Thoracic aorta (tissue), 2 donors: ENCODE data around the gene CREB3L4. TPM values are rescaled to one million over a fixed set of nuclear protein-coding genes. Genes with fewer than 3 reads are reported as not detected.

Experiments used
- ATAC-seq: fragments of 150-250 bp; one replicate; pipeline ENCODE4 v1.8.0; 2017; ENCODE audit warnings: low read depth; ENCODE audit not compliant: insufficient number of reproducible peaks, low FRiP score
- DNase-seq: peaks from one replicate; pipeline ENCODE4 v3.0.0-alpha.2; 2020; ENCODE audit warnings: low spot score
- H3K27ac ChIP-seq, 2 donors: fragments of 200-600 bp; sonication (generic); 1 replicate in 1 of 2; 2 replicates in 1 of 2; pipeline ENCODE4 v1.5.1; 2016; ENCODE audit warnings: mild to moderate bottlenecking in 2 of 2, moderate library complexity in 2 of 2
- H3K27me3 ChIP-seq: fragments of 200-600 bp; sonication (generic); replicated peaks from 2 replicates; pipeline ENCODE4 v1.6.0; 2016; ENCODE audit warnings: mild to moderate bottlenecking; ENCODE audit not compliant: insufficient read depth
- H3K36me3 ChIP-seq: fragments of 200-600 bp; sonication (generic); one replicate; pipeline ENCODE4 v1.5.1; 2016
- H3K4me1 ChIP-seq, 2 donors: fragments of 200-600 bp; sonication (generic); 1 replicate in 1 of 2; 2 replicates in 1 of 2; pipeline versions ENCODE4 v1.5.1 to v1.6.0; 2016; ENCODE audit warnings: low read depth in 2 of 2, mild to moderate bottlenecking in 1 of 2; ENCODE audit not compliant: control insufficient read depth in 1 of 2
- H3K4me3 ChIP-seq: fragments of 200-600 bp; sonication (generic); 2 replicates; pipeline ENCODE4 v1.5.1; 2016; ENCODE audit warnings: mild to moderate bottlenecking
- H3K9me3 ChIP-seq: fragments of 200-600 bp; sonication (generic); 2 replicates; pipeline ENCODE4 v1.5.1; 2016
- total RNA-seq, 2 donors: library from RNA; depleted of rRNA; stranded (reverse); fragments of >200 nt; gene quantifications; one replicate each; pipeline versions ENCODE4 v1.1.0 to v1.2.3, GENCODE V29; 2016
- TF ChIP-seq, protein P1 (sequence below): fragments of 200-600 bp; sonication (generic); IDR thresholded peaks from one replicate; pipeline ENCODE4 v1.5.1; 2019; ENCODE audit warnings: antibody characterized with exemption

Gene CREB3L4
- total RNA-seq, 2 donors from 2014 or later, result 3.2 to 11.1 TPM

GRCh38 chr1:153959454-153959853, 8.2 kb upstream of the CREB3L4 start:
- Histone ChIP-seq H3K4me1 (peaks cover 41 to 63% of the 10 kb centered on the region in 2 donors), H3K4me3 (no peak overlapping the region)
- TF ChIP-seq, protein P1, sequence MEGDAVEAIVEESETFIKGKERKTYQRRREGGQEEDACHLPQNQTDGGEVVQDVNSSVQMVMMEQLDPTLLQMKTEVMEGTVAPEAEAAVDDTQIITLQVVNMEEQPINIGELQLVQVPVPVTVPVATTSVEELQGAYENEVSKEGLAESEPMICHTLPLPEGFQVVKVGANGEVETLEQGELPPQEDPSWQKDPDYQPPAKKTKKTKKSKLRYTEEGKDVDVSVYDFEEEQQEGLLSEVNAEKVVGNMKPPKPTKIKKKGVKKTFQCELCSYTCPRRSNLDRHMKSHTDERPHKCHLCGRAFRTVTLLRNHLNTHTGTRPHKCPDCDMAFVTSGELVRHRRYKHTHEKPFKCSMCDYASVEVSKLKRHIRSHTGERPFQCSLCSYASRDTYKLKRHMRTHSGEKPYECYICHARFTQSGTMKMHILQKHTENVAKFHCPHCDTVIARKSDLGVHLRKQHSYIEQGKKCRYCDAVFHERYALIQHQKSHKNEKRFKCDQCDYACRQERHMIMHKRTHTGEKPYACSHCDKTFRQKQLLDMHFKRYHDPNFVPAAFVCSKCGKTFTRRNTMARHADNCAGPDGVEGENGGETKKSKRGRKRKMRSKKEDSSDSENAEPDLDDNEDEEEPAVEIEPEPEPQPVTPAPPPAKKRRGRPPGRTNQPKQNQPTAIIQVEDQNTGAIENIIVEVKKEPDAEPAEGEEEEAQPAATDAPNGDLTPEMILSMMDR, result no peak

DNA sequence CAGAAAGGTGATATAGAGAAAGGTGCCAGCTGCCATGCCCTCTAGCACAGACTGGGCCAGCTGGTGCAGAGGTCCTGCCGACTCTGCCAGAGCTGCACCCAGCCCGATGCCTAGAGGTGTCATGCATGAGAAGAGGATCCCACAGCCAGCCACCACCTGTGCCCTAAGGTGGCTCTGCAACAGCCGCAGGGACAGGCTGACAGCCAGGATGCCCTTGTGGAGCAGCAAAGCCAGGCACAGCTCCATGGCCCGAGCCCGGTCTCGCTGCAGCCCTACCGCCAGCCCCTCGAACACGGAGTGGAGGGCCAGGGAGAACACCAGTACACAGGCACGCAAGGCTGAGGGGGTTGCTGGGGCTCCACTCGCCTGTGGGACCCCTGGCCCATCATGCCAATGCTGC, 7.5 kb upstream of the CREB3L4 start:
- ATAC-seq (no peak), DNase-seq (no peak)
- Histone ChIP-seq H3K4me3 (no peak overlapping the region), H3K36me3 (peaks cover 8% of the 10 kb centered on the region), H3K27ac (peak overlapping the region in 1 of 2 donors; percentile 31), H3K27me3 (no peaks in the 10 kb centered on the region), H3K4me1 (peaks cover 43 to 66% of the 10 kb centered on the region in 2 donors), H3K9me3 (no peaks in the 10 kb centered on the region)
- TF ChIP-seq, protein P1, result no peak

More at GRCh38 chr1:153959454-153959853, 8.2 kb upstream of the CREB3L4 start:
- Histone ChIP-seq H3K9me3 (no peaks in the 10 kb centered on the region), H3K27me3 (no peaks in the 10 kb centered on the region), H3K36me3 (peaks cover 13% of the 10 kb centered on the region), H3K27ac (peak overlapping the region; percentile 31 to 90)
- no peak for ATAC-seq
- no peak for DNase-seq

DNA sequence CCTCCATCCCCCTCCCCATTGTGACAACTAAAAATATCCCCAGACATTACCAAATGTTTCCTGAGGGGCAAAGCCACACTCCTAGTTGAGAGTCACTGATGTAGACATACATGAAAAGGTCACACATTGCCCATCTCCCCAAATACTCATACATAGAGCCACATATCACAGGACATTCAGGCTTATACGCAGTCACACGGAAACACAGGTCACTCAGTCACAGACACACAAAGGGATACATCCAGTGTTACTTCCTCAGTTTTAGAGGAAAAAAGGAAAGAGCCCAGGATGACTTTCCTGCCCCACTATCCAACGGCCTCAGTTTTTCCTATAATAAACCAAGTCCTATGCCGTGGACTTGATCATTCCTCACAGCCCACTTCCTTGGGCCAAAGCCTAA, 6.3 kb upstream of the CREB3L4 start:
- Histone ChIP-seq H3K27ac (peak overlapping the region; percentile 8 to 90), H3K9me3 (no peaks in the 10 kb centered on the region), H3K4me3 (peak overlapping the region; percentile 77), H3K4me1 (peaks cover 41 to 63% of the 10 kb centered on the region in 2 donors), H3K27me3 (no peaks in the 10 kb centered on the region), H3K36me3 (peaks cover 8% of the 10 kb centered on the region)
- TF ChIP-seq, protein P1, result no peak
- DNase-seq (no peak), ATAC-seq (no peak)

DNA sequence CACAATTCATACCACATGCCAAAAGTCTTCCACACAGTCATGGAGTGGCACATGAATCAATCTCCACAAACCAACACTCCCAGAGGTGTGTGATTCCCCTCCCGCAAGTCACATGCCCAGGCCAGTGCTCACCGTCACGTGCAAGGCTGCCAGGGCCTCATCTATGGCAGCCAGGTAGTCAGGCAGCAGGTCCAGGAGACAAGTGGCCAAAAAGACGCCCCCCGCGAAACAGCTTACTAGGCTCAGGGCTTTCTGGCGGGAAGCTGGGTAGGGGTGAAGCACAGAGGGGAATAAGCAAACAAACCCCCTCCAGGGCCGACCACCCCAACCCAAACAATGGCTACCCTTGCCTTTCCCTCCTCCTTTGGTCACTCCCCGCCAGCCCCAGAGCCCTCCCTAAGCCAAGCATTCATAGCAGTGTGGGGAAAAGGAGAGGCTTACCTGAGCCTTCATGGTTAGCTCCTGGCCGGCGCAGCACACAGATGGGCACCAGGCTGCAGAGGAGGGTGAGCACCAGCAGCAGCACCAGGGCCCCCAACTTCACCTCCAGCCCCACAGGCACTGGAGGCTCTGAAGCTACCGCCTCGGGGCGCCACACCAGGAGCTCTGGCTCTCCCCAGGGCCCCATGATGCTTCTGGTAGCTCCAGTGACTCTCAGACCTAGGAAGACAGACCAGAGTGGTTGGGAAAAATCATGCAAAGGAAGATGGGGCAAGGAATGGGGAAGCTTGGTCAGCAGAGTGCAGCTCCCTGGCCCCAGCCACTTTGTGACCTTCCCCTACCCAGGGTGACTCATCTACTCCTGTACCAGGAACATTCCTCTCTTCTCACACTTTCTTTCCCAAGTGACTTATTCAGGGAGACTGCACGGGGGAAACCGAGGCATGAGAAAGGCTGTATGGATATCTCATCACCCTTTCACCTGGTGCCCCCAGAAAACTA, 5.3 kb upstream of the CREB3L4 start:
- H3K27me3 ChIP-seq, result no peaks in the 10 kb centered on the region
- no peak for DNase-seq
- no peak for ATAC-seq
- H3K4me1 ChIP-seq, result peaks cover 36 to 59% of the 10 kb centered on the region in 2 donors
- H3K27ac ChIP-seq, result peak overlapping the region; percentile 90 to 94
- H3K36me3 ChIP-seq, result peaks cover 8% of the 10 kb centered on the region
- H3K4me3 ChIP-seq, result peak overlapping the region; percentile 77
- H3K9me3 ChIP-seq, result no peaks in the 10 kb centered on the region
- TF ChIP-seq, protein P1, result no peak

DNA sequence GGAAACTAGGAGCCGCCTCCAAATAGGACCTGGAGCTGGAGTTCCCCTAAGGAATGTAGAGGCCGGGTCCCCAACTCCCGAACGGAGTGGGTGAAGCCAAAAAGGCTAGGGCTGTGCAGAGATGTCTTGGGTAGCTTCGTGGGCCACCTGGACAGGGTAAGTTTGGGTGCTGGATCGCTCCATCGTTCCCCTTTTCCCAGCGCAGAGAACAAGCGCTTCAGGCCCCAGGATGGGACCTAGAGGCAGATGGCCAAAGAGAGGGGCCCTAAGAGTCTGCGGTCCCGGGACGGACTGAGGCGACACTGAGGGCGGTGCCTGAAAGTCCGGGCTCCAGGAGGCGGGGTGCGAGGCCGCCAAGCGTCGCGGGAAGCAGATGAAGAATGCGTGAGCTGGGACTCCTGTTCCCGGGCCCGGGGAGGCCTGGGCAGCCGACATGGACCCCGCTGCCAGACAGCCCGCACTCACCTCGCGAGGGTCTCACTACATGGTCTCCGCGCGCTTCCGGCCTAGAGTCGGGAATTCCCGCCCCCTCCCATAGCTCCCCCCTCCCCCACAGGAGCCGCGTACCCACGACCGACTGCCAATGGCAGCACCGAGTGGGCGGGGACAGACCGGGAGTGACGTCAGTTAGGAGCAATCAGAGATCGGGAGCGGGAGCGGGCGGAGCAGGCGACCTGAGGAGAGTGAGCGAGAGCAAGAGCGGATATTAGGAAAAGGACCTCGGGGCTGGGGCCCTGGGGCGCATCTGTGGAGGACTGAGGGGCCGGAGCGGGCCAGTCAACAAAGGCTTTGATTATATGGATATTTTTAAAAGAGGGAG, 4.5 kb upstream of the CREB3L4 start, which contains the start of gene SLC39A1:
SLC39A1 (minus strand) TSS at position 508 of the 820 bp plus-strand sequence. CDS start 822 bp downstream, outside the sequence.
- ATAC-seq, result peak; percentile 78
- Histone ChIP-seq H3K4me1 (peaks cover 35 to 59% of the 10 kb centered on the region in 2 donors), H3K27ac (peak within 1 kb of the TSS; percentile 90 to 94), H3K4me3 (peak within 1 kb of the TSS; percentile 77), H3K36me3 (peaks cover 8% of the 10 kb centered on the region), H3K27me3 (no peaks in the 10 kb centered on the region), H3K9me3 (no peaks in the 10 kb centered on the region)
- peak; percentile 97 for DNase-seq
- TF ChIP-seq, protein P1, result no peak
